ENCODE results near the gene ANTXR1.

DNA sequence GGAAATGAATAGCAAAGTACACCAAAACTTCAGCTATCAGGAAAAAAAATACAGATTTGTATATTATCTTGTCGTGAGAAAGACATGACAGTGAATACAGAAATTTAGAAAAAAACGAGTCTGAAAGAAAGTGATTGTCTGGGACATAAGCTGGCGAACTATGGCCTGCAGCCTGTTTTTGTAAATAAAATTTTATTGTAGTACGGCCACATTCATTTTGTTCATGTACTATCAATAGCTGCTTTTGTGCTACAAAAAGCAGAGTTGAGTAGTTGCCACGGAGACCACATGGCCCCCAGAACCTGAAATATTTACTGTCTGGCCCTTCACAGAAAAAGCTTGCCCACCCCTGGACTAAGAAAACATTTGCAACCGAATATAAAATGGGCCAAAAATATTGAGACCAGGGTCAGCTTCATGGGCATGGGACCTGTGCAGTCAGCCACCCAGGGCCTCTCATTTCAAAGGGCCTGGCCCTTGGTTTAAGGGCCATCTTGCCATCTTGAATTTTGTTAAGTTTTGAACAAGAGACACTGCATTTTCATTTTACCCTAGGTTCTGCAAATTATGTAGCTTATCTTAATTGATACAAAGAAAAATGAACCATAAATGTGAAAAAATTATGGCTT, 17.9 kb downstream of the ANTXR1 start:
- TF ChIP-seq, protein P1, sequence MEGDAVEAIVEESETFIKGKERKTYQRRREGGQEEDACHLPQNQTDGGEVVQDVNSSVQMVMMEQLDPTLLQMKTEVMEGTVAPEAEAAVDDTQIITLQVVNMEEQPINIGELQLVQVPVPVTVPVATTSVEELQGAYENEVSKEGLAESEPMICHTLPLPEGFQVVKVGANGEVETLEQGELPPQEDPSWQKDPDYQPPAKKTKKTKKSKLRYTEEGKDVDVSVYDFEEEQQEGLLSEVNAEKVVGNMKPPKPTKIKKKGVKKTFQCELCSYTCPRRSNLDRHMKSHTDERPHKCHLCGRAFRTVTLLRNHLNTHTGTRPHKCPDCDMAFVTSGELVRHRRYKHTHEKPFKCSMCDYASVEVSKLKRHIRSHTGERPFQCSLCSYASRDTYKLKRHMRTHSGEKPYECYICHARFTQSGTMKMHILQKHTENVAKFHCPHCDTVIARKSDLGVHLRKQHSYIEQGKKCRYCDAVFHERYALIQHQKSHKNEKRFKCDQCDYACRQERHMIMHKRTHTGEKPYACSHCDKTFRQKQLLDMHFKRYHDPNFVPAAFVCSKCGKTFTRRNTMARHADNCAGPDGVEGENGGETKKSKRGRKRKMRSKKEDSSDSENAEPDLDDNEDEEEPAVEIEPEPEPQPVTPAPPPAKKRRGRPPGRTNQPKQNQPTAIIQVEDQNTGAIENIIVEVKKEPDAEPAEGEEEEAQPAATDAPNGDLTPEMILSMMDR (IDR thresholded peaks at IDR 0.05; ENCODE audit: borderline replicate concordance, extremely low read depth, low read length, poor library complexity, severe bottlenecking) = no peak
- no peak for TF ChIP-seq EZH2 (IDR thresholded peaks at IDR 0.05; ENCODE audit: borderline replicate concordance, low read depth, low read length, severe bottlenecking)

Data from DND-41 (cell line).